Endothelial cell of umbilical vein (primary cell): ENCODE data around the gene GARIN5A. TPM values are rescaled to one million over a fixed set of nuclear protein-coding genes. Genes with fewer than 3 reads are reported as not detected.

Experiments
- BruUV-seq: library from RNA; stranded (reverse); fragments of 400-500 nt; replicated peaks from 2 replicates; lab custom pipeline; 2021; lab: Mats Ljungman, UMichigan
- CTCF ChIA-PET: fragments of 300-600, 350-600 bp; sonication (Branson Sonifier 250); formaldehyde crosslinking; loops from one replicate; lab custom pipeline; 2021; ENCODE audit warnings: antibody characterized with exemption, inconsistent platforms; lab: Charles Lee
- POLR2A ChIA-PET: fragments of 300-600, 350-600 bp; sonication (Branson Sonifier 250); formaldehyde crosslinking; loops from one replicate; lab custom pipeline; 2021; ENCODE audit warnings: antibody characterized with exemption, inconsistent platforms; lab: Charles Lee
- DNase-seq: peaks from one replicate; pipeline ENCODE4 v3.0.0-alpha.2; 2011; ENCODE audit warnings: low read depth, low spot score
- FAIRE-seq: peaks from 2 replicates; lab custom pipeline; 2011; peaks lifted over from hg19 to GRCh38; lab: Jason Lieb, UNC
- H2AFZ ChIP-seq: 2 replicates; pipeline ENCODE4 v1.6.0; 2012; ENCODE audit warnings: low read depth, low read length, control low read depth, inconsistent platforms
- H3K27ac ChIP-seq: 2 replicates; pipeline ENCODE4 v1.5.1; 2011; ENCODE audit warnings: low read depth, mild to moderate bottlenecking, control low read depth, low read length, moderate library complexity; ENCODE audit not compliant: insufficient read depth
- H3K27me3 ChIP-seq, 2 experiments: 2 replicates each; pipeline versions ENCODE4 v1.6.0 to v1.6.1; 2011; ENCODE audit warnings: low read length in 2 of 2, mixed read lengths in 1 of 2; ENCODE audit not compliant: control insufficient read depth in 2 of 2, insufficient read depth in 2 of 2
- H3K36me3 ChIP-seq, 2 experiments: 2 replicates in 1 of 2; 3 replicates in 1 of 2; pipeline ENCODE4 v1.5.1; 2011; ENCODE audit warnings: low read length in 2 of 2, mild to moderate bottlenecking in 1 of 2, moderate library complexity in 1 of 2; ENCODE audit not compliant: control insufficient read depth in 2 of 2, insufficient read depth in 2 of 2; ENCODE audit errors: extremely low read depth in 1 of 2
- H3K4me1 ChIP-seq: 3 replicates; pipeline ENCODE4 v1.5.1; 2011; ENCODE audit warnings: mild to moderate bottlenecking, low read length; ENCODE audit not compliant: control insufficient read depth, insufficient read depth; ENCODE audit errors: extremely low read depth
- H3K4me2 ChIP-seq: 2 replicates; pipeline ENCODE4 v1.6.1; 2011; ENCODE audit warnings: low read length, control low read depth, mixed read lengths; ENCODE audit not compliant: insufficient read depth
- H3K4me3 ChIP-seq, 3 experiments: fragments of 200-600 bp in 1 of 3; sonication (generic), shearing (Covaris generic) in 1 of 3; replicated peaks in 1 of 3; 2 replicates each; pipeline ENCODE4 v1.5.1; 2011 to 2016; ENCODE audit warnings: control low read depth in 3 of 3, low read length in 3 of 3, mild to moderate bottlenecking in 2 of 3, inconsistent platforms in 1 of 3, low read depth in 1 of 3, moderate library complexity in 1 of 3; ENCODE audit not compliant: insufficient read depth in 1 of 3
- H3K79me2 ChIP-seq: 2 replicates; pipeline ENCODE4 v1.6.0; 2012; ENCODE audit warnings: low read length, inconsistent platforms; ENCODE audit not compliant: control insufficient read depth, insufficient read depth
- H3K9ac ChIP-seq: replicated peaks from 2 replicates; pipeline ENCODE3; 2011; ENCODE audit warnings: low read length, control low read depth; ENCODE audit not compliant: insufficient read depth; ENCODE audit errors: extremely low read depth
- H3K9me1 ChIP-seq: replicated peaks from 3 replicates; pipeline ENCODE4 v1.6.0; 2011; ENCODE audit warnings: mild to moderate bottlenecking, low read length; ENCODE audit not compliant: control insufficient read depth, insufficient read depth; ENCODE audit errors: extremely low read depth
- H3K9me3 ChIP-seq: replicated peaks from 2 replicates; pipeline ENCODE4 v1.5.1; 2012; ENCODE audit warnings: low read length, inconsistent platforms; ENCODE audit not compliant: control insufficient read depth, insufficient read depth
- H4K20me1 ChIP-seq: replicated peaks from 2 replicates; pipeline ENCODE3; 2011; ENCODE audit warnings: mild to moderate bottlenecking, low read length; ENCODE audit not compliant: control insufficient read depth, insufficient read depth; ENCODE audit errors: extremely low read depth
- CTCF ChIP-seq, 2 donors: IDR thresholded peaks; 1 replicate in 1 of 2; 2 replicates in 1 of 2; pipeline ENCODE4 v1.5.1; 2011; ENCODE audit warnings: low read length in 2 of 2, mild to moderate bottlenecking in 2 of 2, moderate library complexity in 2 of 2, control low read depth in 1 of 2, inconsistent platforms in 1 of 2, low read depth in 1 of 2; ENCODE audit not compliant: insufficient read depth in 1 of 2; ENCODE audit errors: extremely low read depth in 1 of 2
- EZH2 ChIP-seq: IDR thresholded peaks from 2 replicates; pipeline ENCODE4 v1.6.1; 2012; ENCODE audit warnings: borderline replicate concordance, low read depth, mild to moderate bottlenecking, moderate library complexity, low read length, inconsistent platforms; ENCODE audit not compliant: severe bottlenecking
- FOS ChIP-seq: IDR thresholded peaks from 2 replicates; pipeline ENCODE4 v1.6.1; 2011; ENCODE audit warnings: mild to moderate bottlenecking, low read length, moderate library complexity, borderline replicate concordance; ENCODE audit not compliant: insufficient read depth
- GATA2 ChIP-seq: IDR thresholded peaks from 2 replicates; pipeline ENCODE4 v1.7.0; 2011; ENCODE audit warnings: low read depth, mild to moderate bottlenecking, moderate library complexity, mixed read lengths, low read length; ENCODE audit not compliant: insufficient read length, insufficient read depth
- JUN ChIP-seq: IDR thresholded peaks from 2 replicates; pipeline ENCODE4 v1.6.1; 2011; ENCODE audit warnings: borderline replicate concordance, low read depth; ENCODE audit not compliant: insufficient read length, insufficient read depth
- MAX ChIP-seq: IDR thresholded peaks from 2 replicates; pipeline ENCODE4 v1.6.1; 2011; ENCODE audit not compliant: insufficient read depth, insufficient read length
- MYC ChIP-seq: IDR thresholded peaks from one replicate; pipeline ENCODE4 v1.6.1; 2011; ENCODE audit warnings: mild to moderate bottlenecking, low read depth, low read length
- POLR2A ChIP-seq: IDR thresholded peaks from 2 replicates; pipeline ENCODE4 v1.6.1; 2012; ENCODE audit warnings: low read depth, mild to moderate bottlenecking, control low read depth, low read length
- POLR2AphosphoS5 ChIP-seq: IDR thresholded peaks from 2 replicates; pipeline ENCODE4 v1.6.1; 2012; ENCODE audit warnings: low read depth, mild to moderate bottlenecking, control low read depth, low read length, moderate library complexity; ENCODE audit not compliant: insufficient read depth
- dilution Hi-C: fragments of 300-500 bp; cut with MboI; formaldehyde crosslinking; loops from one replicate; pipeline ENCODE4 v1.15.0; 2019; ENCODE audit warnings: low sequenced_read_pairs; ENCODE audit not compliant: extremely low pct_ligation_motif_present
- intact Hi-C: fragments of 100-400 bp; cut with micrococcal nuclease; formaldehyde crosslinking; loops from one replicate; pipeline ENCODE4 v1.10.0; 2022
- polyA plus RNA-seq, 4 experiments: library from polyadenylated mRNA; depleted of rRNA in 3 of 4; stranded (reverse) in 3 of 4; unstranded in 1 of 4; fragments of >200 nt; gene quantifications; 2 replicates each; pipeline versions ENCODE4 v1.2.1 to v1.2.3, GENCODE V29; 2011 to 2012; ENCODE audit warnings: missing spikeins in 1 of 4
- total RNA-seq: library from RNA; stranded (reverse); gene quantifications from 2 replicates; pipeline ENCODE4 v1.2.3, GENCODE V29; 2021

GARIN5A gene
- total and polyA plus RNA-seq, 2 donors (not counting 3 experiments of a cell fraction or from before 2014, with no cell fraction given) = 0.44 to 0.76 TPM

DNA sequence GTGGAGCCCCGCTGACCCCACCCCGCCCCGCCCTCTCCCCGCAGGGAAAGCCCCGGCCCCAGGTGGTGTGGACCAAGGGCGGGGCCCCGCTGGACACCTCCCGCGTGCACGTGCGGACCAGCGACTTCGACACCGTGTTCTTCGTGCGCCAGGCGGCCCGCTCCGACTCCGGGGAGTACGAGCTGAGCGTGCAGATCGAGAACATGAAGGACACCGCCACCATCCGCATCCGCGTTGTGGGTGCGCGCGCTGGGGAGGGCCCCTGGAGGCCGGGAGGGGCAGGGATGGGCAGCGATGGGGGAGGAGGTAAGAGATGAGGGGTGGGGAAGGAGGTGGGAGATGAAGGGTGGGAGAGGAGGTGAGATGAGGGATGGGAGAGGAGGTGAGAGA is 17.6 kb downstream of the GARIN5A start:
- dilution Hi-C loops = no loop called here
- intact Hi-C loops = no loop called here
- no peak overlapping the region for H3K4me2 ChIP-seq
- no peak overlapping the region for H3K4me3 ChIP-seq
- FAIRE-seq (no peak), DNase-seq (no peak)
- H4K20me1 ChIP-seq = no peaks in the 10 kb centered on the region
- no peak overlapping the region for H3K27ac ChIP-seq
- no peaks in the 10 kb centered on the region for H3K79me2 ChIP-seq
- H3K9ac ChIP-seq = no peak overlapping the region
- ChIA-PET POLR2A (no interaction called here), CTCF (interaction anchor here (2.5 kb wide), 1 partner anchor 102 kb away, joined by 8 read pairs; no protein-coding TSS in a partner anchor)
- no peak overlapping the region for H2AFZ ChIP-seq
- no peak for TF ChIP-seq POLR2A
- TF ChIP-seq EZH2 = no peak
- no peak for TF ChIP-seq POLR2AphosphoS5
- no peak for TF ChIP-seq FOS
- TF ChIP-seq JUN = no peak
- TF ChIP-seq MYC = no peak
- no peak for TF ChIP-seq MAX
- TF ChIP-seq CTCF (IDR thresholded peaks at IDR 0.05; ENCODE audit: extremely low read depth in 1 of 2, insufficient read depth in 1 of 2, low read depth in 1 of 2, low read length in 2 of 2) = no peak
- TF ChIP-seq GATA2 = no peak
- no peaks in the 10 kb centered on the region for H3K9me1 ChIP-seq
- no peaks in the 10 kb centered on the region for H3K4me1 ChIP-seq
- H3K36me3 ChIP-seq = no peaks in the 10 kb centered on the region
- no TSS peak for BruUV-seq
- no peaks in the 10 kb centered on the region for H3K9me3 ChIP-seq
- no peaks in the 10 kb centered on the region for H3K27me3 ChIP-seq
